ENCODE results near the gene RASSF3. TPM values are rescaled to one million over a fixed set of nuclear protein-coding genes. Genes with fewer than 3 reads are reported as not detected.

RASSF3 gene
- total RNA-seq, 1 donor from 2014 or later, result 31.8 TPM

DNA sequence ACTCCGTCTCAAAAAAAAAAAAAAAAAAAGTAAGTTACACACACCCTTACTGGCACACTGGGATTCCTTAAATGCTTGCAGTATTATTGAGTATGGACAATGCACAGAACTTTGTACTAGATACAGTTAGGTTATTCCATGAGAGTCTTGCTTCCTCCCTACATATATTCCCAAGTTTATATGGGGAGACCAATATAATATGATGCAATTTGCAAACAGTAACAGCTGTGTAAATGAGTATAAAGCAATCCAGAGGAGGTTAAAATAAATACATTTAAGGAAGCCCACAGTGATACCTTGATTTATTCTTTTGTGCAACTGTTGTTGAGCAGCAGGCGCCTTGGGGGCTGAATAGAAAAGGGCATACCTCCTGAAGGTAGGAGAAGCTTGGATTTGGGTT lies 26.6 kb downstream of the RASSF3 start:
- TF ChIP-seq, protein P1, sequence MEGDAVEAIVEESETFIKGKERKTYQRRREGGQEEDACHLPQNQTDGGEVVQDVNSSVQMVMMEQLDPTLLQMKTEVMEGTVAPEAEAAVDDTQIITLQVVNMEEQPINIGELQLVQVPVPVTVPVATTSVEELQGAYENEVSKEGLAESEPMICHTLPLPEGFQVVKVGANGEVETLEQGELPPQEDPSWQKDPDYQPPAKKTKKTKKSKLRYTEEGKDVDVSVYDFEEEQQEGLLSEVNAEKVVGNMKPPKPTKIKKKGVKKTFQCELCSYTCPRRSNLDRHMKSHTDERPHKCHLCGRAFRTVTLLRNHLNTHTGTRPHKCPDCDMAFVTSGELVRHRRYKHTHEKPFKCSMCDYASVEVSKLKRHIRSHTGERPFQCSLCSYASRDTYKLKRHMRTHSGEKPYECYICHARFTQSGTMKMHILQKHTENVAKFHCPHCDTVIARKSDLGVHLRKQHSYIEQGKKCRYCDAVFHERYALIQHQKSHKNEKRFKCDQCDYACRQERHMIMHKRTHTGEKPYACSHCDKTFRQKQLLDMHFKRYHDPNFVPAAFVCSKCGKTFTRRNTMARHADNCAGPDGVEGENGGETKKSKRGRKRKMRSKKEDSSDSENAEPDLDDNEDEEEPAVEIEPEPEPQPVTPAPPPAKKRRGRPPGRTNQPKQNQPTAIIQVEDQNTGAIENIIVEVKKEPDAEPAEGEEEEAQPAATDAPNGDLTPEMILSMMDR (conservative IDR thresholded peaks at IDR 0.05), result no peak
- Mint-ChIP-seq H3K4me3 (no peak overlapping the region), H3K27ac (no peak overlapping the region), H3K4me1 (ENCODE audit: unreplicated experiment) (peaks cover 43% of the 10 kb centered on the region), H3K36me3 (peaks cover 30% of the 10 kb centered on the region), H3K27me3 (no peaks in the 10 kb centered on the region), H3K9me3 (peaks cover 11% of the 10 kb centered on the region)
- no peak for DNase-seq (ENCODE audit: extremely low spot score, unreplicated experiment)

DNA sequence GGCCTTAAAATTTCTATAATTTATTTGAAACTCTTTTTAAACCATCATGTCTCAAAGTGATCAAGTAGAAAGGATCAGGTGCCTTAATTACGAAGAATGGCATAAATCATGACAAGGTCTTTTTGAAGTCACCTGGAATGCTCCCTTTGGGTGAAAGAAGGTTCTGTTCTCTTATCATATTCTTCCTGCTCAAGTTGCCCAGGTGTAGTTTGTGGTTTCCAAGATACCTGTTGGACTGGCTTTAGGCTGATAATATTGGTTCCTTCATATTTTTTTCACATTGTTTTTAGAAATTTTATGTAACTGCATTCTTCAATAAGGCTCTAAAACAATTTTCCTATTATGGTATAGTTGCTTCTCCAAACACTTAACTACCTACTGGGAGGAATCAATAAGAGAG lies 29.2 kb downstream of the RASSF3 start:
- H3K4me3 Mint-ChIP-seq, result no peak overlapping the region
- H3K4me1 Mint-ChIP-seq (ENCODE audit: unreplicated experiment), result peaks cover 32% of the 10 kb centered on the region
- H3K36me3 Mint-ChIP-seq, result peaks cover 15% of the 10 kb centered on the region
- no peak for DNase-seq (ENCODE audit: extremely low spot score, unreplicated experiment)
- TF ChIP-seq, protein P1 (conservative IDR thresholded peaks at IDR 0.05), result no peak
- no peaks in the 10 kb centered on the region for H3K27me3 Mint-ChIP-seq
- H3K27ac Mint-ChIP-seq, result peak overlapping the region; percentile 21
- H3K9me3 Mint-ChIP-seq, result peaks cover 5% of the 10 kb centered on the region

GRCh38 chr12:64646318-64646717 lies 36.0 kb downstream of the RASSF3 start:
- TF ChIP-seq, protein P1 (conservative IDR thresholded peaks at IDR 0.05), result no peak
- Mint-ChIP-seq H3K36me3 (no peaks in the 10 kb centered on the region), H3K9me3 (no peaks in the 10 kb centered on the region), H3K4me3 (no peak overlapping the region), H3K27me3 (no peaks in the 10 kb centered on the region), H3K4me1 (ENCODE audit: unreplicated experiment) (peaks cover 8% of the 10 kb centered on the region), H3K27ac (no peak overlapping the region)
- DNase-seq (ENCODE audit: extremely low spot score, unreplicated experiment), result no peak

GRCh38 chr12:64649487-64649886 lies 39.2 kb downstream of the RASSF3 start:
- DNase-seq (ENCODE audit: extremely low spot score, unreplicated experiment), result no peak
- no peak overlapping the region for H3K27ac Mint-ChIP-seq

GRCh38 chr12:64650762-64651161 lies 40.5 kb downstream of the RASSF3 start:
- DNase-seq (ENCODE audit: extremely low spot score, unreplicated experiment), result no peak
- TF ChIP-seq, protein P1 (conservative IDR thresholded peaks at IDR 0.05), result no peak
- Mint-ChIP-seq H3K27me3 (no peaks in the 10 kb centered on the region), H3K27ac (no peak overlapping the region), H3K4me1 (ENCODE audit: unreplicated experiment) (peaks cover 9% of the 10 kb centered on the region), H3K36me3 (no peaks in the 10 kb centered on the region), H3K9me3 (no peaks in the 10 kb centered on the region), H3K4me3 (no peak overlapping the region)

More at GRCh38 chr12:64649487-64649886, 39.2 kb downstream of the RASSF3 start:
- TF ChIP-seq, protein P1 (conservative IDR thresholded peaks at IDR 0.05), result no peak
- H3K4me3 Mint-ChIP-seq, result no peak overlapping the region
- peaks cover 3% of the 10 kb centered on the region for H3K4me1 Mint-ChIP-seq (ENCODE audit: unreplicated experiment)
- H3K36me3 Mint-ChIP-seq, result no peaks in the 10 kb centered on the region
- H3K9me3 Mint-ChIP-seq, result no peaks in the 10 kb centered on the region
- H3K27me3 Mint-ChIP-seq, result no peaks in the 10 kb centered on the region

- Mint-ChIP-seq H3K9me3 (no peaks in the 10 kb centered on the region), H3K36me3 (no peaks in the 10 kb centered on the region), H3K27ac (no peak overlapping the region), H3K27me3 (no peaks in the 10 kb centered on the region), H3K4me3 (no peak overlapping the region), H3K4me1 (ENCODE audit: unreplicated experiment) (peaks cover 13% of the 10 kb centered on the region)
- no peak for DNase-seq (ENCODE audit: extremely low spot score, unreplicated experiment)
- TF ChIP-seq, protein P1 (conservative IDR thresholded peaks at IDR 0.05), result no peak
Observed at GRCh38 chr12:64652346-64652745, 42.1 kb downstream of the RASSF3 start.
